Esophagus squamous epithelium (tissue), 5 donors: ENCODE measurements around the gene SH2D7. TPM values are rescaled to one million over a fixed set of nuclear protein-coding genes. Genes with fewer than 3 reads are reported as not detected.

ENCODE experiments used
- DNase-seq: peaks from one replicate; lab custom pipeline; 2025; lab: John Stamatoyannopoulos, UW
- H3K27ac ChIP-seq, 4 donors: fragments of 200-600 bp; sonication (generic); one replicate each; pipeline ENCODE4 v1.5.1; 2016 to 2019; ENCODE audit warnings: mild to moderate bottlenecking in 1 of 4
- H3K27me3 ChIP-seq, 4 donors: fragments of 200-600 bp; sonication (generic); 1 replicate in 3 of 4; 2 replicates in 1 of 4; pipeline versions ENCODE4 v1.5.1 to v1.6.0; 2017 to 2021; ENCODE audit warnings: antibody characterized with exemption in 1 of 4
- H3K36me3 ChIP-seq, 3 donors: fragments of 200-600 bp; sonication (generic); one replicate each; pipeline ENCODE4 v1.5.1; 2016 to 2019
- H3K4me1 ChIP-seq, 3 donors: fragments of 200-600 bp; sonication (generic); one replicate each; pipeline ENCODE4 v1.5.1; 2017 to 2019
- H3K4me3 ChIP-seq, 4 donors: fragments of 200-600 bp; sonication (generic); 1 replicate in 3 of 4; 2 replicates in 1 of 4; pipeline ENCODE4 v1.5.1; 2016 to 2019; ENCODE audit warnings: mild to moderate bottlenecking in 2 of 4, moderate library complexity in 1 of 4
- H3K9me3 ChIP-seq, 3 donors: fragments of 200-600 bp; sonication (generic); one replicate each; pipeline ENCODE4 v1.5.1; 2016 to 2019
- POLR2A ChIP-seq, 4 donors: fragments of 450-650 bp; IDR thresholded peaks; one replicate each; pipeline ENCODE4 v1.6.1; 2017; ENCODE audit warnings: antibody characterized with exemption in 4 of 4, mild to moderate bottlenecking in 4 of 4, moderate library complexity in 3 of 4
- WGBS, 2 donors: methylation state at CpG; one replicate each; pipeline ENCODE4 v1.1.5; 2018; 5-methylcytosine and 5-hydroxymethylcytosine counted together
- intact Hi-C: fragments of 100-400 bp; cut with DNase I; formaldehyde crosslinking; loops from one replicate; pipeline ENCODE4 v1.15.0; 2022
- total RNA-seq, 4 donors: library from RNA; depleted of rRNA; stranded (reverse); fragments of >200 nt; gene quantifications; one replicate each; pipeline ENCODE4 v1.1.0, GENCODE V29; 2016
- TF ChIP-seq, protein P1 (sequence below), 6 experiments: fragments of 450-650 bp in 4 of 6; fragments of 200-600 bp in 2 of 6; sonication (generic) in 2 of 6; IDR thresholded peaks; one replicate each; pipeline ENCODE4 v1.5.1; 2016 to 2019; ENCODE audit warnings: antibody characterized with exemption in 6 of 6, mild to moderate bottlenecking in 4 of 6, moderate library complexity in 4 of 6
- donor health status: DM: yes; HTN: yes; CAD: no.

SH2D7 gene
- total RNA-seq, 4 donors from 2014 or later = not detected

DNA sequence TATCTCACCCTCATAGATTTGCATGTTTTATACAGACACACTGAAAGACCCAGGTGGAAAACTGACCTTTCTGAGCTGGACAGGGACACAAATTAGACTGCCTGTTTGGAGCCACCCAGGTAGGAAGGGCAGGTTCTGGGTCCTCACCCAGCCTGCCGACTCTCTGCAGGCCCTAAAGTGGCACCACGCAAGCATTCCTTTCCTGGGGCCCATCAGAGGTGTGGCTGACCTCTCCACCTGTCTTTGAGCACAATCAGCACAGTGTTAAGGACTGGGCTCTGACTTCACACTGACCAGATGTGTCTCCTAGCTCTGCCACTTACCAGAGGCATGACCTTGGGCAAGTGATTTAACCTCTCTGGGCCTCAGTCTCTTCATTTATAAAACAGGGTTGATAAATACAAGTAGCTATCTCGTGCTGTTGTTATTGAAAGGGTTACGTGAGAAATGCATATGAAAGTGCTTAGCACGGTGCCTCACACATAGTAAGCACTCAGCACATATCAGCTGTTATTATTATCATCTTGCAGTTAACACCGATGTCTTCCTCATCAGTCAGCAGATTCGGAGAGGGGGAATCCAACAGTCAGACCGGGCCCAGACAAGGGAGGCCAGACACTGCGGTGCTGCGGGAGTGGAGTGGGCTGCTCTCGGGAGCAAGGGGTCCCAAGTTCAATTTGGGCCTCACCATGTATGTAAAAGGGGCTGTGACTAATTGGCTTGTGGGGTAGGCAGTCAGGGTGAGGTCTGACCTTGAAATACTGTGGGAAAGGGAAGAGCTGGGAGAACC is 12.9 kb upstream of the SH2D7 start:
- WGBS, 2 donors = 87 to 89% methylated on average over 9 to 11 of the region's 11 CpGs
- DNase-seq = no peak
- TF ChIP-seq, protein P1, sequence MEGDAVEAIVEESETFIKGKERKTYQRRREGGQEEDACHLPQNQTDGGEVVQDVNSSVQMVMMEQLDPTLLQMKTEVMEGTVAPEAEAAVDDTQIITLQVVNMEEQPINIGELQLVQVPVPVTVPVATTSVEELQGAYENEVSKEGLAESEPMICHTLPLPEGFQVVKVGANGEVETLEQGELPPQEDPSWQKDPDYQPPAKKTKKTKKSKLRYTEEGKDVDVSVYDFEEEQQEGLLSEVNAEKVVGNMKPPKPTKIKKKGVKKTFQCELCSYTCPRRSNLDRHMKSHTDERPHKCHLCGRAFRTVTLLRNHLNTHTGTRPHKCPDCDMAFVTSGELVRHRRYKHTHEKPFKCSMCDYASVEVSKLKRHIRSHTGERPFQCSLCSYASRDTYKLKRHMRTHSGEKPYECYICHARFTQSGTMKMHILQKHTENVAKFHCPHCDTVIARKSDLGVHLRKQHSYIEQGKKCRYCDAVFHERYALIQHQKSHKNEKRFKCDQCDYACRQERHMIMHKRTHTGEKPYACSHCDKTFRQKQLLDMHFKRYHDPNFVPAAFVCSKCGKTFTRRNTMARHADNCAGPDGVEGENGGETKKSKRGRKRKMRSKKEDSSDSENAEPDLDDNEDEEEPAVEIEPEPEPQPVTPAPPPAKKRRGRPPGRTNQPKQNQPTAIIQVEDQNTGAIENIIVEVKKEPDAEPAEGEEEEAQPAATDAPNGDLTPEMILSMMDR (IDR thresholded peaks at IDR 0.05) = no peak
- Histone ChIP-seq H3K27me3 (no peaks in the 10 kb centered on the region), H3K4me3 (no peak overlapping the region), H3K27ac (no peak overlapping the region), H3K4me1 (peaks cover 19 to 42% (median 20%) of the 10 kb centered on the region in 3 donors), H3K9me3 (no peaks in the 10 kb centered on the region), H3K36me3 (no peaks in the 10 kb centered on the region)
- intact Hi-C loops = no loop called here

DNA sequence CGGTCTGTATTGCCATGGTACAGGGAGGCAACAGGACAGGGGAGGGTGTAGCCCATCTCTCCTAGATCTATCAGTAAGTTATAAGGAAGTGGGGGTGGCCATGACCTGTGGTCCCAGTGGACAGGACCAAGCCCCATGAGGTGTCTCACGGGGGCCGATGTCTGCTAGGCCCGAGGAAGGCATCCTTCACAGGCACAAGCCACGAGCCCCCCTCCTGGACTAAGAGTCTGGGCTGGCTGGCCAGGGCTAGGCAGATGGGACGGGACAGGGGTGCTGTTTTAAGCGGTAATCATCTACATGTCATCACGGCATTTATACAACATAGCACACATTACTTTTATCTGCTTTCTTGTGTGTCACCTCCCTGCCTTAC is 12.3 kb upstream of the SH2D7 start:
- H3K4me3 ChIP-seq = no peak overlapping the region
- 89 to 93% methylated on average over 6 to 8 of the region's 8 CpGs for WGBS, 2 donors
- H3K4me1 ChIP-seq = peaks cover 17 to 37% (median 19%) of the 10 kb centered on the region in 3 donors
- no peak for DNase-seq
- intact Hi-C loops = no loop called here
- no peaks in the 10 kb centered on the region for H3K9me3 ChIP-seq
- no peaks in the 10 kb centered on the region for H3K27me3 ChIP-seq
- no peak overlapping the region for H3K27ac ChIP-seq
- no peak for TF ChIP-seq POLR2A (IDR thresholded peaks at IDR 0.05)
- TF ChIP-seq, protein P1 (IDR thresholded peaks at IDR 0.05) = no peak
- no peaks in the 10 kb centered on the region for H3K36me3 ChIP-seq

DNA sequence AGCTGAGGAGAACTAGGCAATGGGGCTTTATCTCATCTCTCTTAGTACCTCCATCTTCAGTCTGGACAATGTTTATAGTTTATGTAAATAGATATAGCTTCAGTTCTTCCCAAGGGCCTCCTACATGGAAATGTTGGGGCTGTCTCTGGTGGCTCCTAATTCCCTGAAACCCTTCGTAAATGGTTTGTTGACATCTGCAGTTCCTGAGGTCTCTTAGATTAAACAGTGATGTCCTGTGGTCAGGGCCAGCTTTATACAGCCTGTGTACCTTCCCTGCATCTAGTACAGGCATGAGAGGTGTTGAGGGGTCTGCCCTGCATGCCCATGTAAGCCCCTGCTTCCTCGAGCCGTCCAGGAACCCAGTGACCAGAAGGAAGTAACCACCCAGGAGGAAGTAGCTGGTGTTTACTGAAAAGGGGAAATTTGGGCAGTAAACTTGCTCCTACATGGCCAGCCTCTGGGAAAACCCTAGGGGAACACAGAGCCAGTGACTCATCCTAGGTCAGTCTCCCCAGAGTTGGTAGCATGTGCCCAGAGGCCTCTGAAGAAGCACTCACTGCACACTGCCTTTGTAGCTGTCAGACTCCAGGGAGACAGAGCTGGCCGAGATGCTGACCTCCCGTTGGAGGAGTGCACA is 10.1 kb upstream of the SH2D7 start:
- TF ChIP-seq, protein P1 (IDR thresholded peaks at IDR 0.05) = no peak
- TF ChIP-seq POLR2A (IDR thresholded peaks at IDR 0.05) = no peak
- DNase-seq = no peak
- H3K27ac ChIP-seq = no peak overlapping the region
- 61 to 74% methylated on average over 3 of the region's 5 CpGs for WGBS, 2 donors
- no peaks in the 10 kb centered on the region for H3K9me3 ChIP-seq
- H3K27me3 ChIP-seq = no peaks in the 10 kb centered on the region
- intact Hi-C loops = no loop called here
- H3K4me3 ChIP-seq = no peak overlapping the region
- no peaks in the 10 kb centered on the region for H3K36me3 ChIP-seq
- peaks cover 4 to 18% (median 5%) of the 10 kb centered on the region in 3 donors for H3K4me1 ChIP-seq

DNA sequence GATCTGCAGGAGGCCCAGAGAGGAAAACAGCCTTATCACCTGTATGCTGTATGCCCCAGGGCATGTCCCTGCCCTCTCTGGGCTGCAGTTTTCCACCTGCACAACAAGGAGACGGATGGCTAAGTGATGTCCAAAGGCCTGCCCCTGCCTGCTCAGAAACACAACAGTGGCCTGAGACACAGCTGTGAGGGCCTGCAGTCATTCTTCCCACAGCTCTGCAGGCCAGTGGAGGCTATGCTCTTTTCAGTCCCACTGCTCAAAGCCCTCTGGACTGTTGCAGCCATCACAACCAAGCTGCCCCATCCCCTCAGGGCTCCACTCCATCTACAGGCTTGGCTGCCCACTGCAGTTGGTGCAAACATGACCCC is 9.6 kb upstream of the SH2D7 start:
- Histone ChIP-seq H3K27me3 (no peaks in the 10 kb centered on the region), H3K4me3 (no peak overlapping the region), H3K36me3 (no peaks in the 10 kb centered on the region), H3K4me1 (peaks cover 3 to 16% (median 4%) of the 10 kb centered on the region in 3 donors), H3K27ac (no peak overlapping the region), H3K9me3 (no peaks in the 10 kb centered on the region)
- TF ChIP-seq, protein P1 (IDR thresholded peaks at IDR 0.05) = no peak
- TF ChIP-seq POLR2A (IDR thresholded peaks at IDR 0.05) = no peak
- intact Hi-C loops = no loop called here
- whole genome bisulfite sequencing, 2 donors = 80 to 100% methylated on average over 1 of the region's 1 CpG
- no peak for DNase-seq

DNA sequence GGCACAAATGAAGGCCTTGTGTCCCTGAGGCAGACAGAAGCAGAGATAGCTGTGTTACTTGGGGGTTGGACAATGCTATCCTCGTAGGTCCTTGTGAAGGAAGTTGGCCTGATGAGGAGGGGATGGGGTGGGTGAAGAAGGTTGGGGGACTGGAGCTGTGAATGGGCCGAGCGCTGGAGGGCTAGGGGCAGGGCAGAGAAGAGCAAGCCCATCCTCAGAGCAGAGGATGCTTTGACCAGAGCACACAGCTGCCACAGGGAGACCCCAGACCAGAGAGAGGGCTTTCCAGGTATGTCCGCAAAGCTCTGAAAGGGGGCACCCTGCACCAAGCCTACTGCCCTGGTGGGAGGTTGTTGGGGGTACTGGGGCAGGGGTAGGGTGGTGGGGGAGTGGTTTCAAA is 9.2 kb upstream of the SH2D7 start:
- no peaks in the 10 kb centered on the region for H3K36me3 ChIP-seq
- no peaks in the 10 kb centered on the region for H3K9me3 ChIP-seq
- no peak overlapping the region for H3K4me3 ChIP-seq
- H3K4me1 ChIP-seq = peaks cover 0 to 11% (median 0%) of the 10 kb centered on the region in 3 donors
- 83 to 100% methylated on average over 4 of the region's 4 CpGs for WGBS, 2 donors
- no peaks in the 10 kb centered on the region for H3K27me3 ChIP-seq
- no peak for DNase-seq
- no peak overlapping the region for H3K27ac ChIP-seq
- TF ChIP-seq, protein P1 (IDR thresholded peaks at IDR 0.05) = no peak
- TF ChIP-seq POLR2A (IDR thresholded peaks at IDR 0.05) = no peak
- intact Hi-C loops = no loop called here
